ENCODE data around the gene MED27.

The MED27 gene, protein sequence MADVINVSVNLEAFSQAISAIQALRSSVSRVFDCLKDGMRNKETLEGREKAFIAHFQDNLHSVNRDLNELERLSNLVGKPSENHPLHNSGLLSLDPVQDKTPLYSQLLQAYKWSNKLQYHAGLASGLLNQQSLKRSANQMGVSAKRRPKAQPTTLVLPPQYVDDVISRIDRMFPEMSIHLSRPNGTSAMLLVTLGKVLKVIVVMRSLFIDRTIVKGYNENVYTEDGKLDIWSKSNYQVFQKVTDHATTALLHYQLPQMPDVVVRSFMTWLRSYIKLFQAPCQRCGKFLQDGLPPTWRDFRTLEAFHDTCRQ

DNA sequence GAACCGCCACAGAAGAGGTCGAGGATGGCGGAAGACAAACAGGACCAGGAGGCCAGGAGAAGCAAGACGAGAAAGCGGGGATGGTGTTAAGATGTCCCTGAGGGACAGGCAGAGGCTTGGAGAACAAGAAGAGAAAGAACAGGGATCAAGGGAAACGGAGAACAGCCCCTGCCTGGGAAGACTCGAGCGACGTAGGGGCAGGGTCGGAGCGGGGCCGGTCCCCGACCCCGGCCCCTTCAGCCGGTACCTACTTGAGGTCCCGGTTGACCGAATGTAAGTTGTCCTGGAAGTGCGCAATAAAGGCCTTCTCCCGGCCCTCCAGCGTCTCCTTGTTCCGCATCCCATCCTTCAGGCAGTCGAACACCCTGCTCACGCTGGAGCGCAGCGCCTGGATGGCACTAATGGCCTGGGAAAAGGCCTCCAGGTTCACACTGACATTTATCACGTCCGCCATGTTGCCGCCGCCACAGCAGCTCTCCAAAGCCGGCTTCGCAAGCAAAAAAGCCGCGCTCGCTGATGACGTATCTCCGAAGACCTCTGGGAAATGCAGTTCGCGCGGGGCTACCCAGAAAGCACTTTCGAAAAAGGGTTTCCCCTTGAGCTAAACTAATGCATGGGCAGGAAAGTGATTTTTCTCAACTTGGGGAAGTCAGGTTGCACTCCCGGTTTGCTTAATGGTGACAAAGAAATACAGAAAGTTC is at the start of gene MED27:
TSS of gene MED27 (minus strand) at position 477 of the 701 bp plus-strand sequence. CDS start at position 454, 23 bp downstream.
- H3K4me3 ChIP-seq (ENCODE audit: low read depth, low read length) = peak within 1 kb of the TSS; percentile 96
- DNase-seq (ENCODE audit: low read depth) = peak; percentile 91
- TF ChIP-seq POLR2A (IDR thresholded peaks at IDR 0.05; ENCODE audit: extremely low read depth, insufficient read length) (no peak), MYC (IDR thresholded peaks at IDR 0.05; ENCODE audit: low read depth, low read length) (peak; percentile 43; the same call in 1 of the 2 replicates)
- TF ChIP-seq, protein P1, sequence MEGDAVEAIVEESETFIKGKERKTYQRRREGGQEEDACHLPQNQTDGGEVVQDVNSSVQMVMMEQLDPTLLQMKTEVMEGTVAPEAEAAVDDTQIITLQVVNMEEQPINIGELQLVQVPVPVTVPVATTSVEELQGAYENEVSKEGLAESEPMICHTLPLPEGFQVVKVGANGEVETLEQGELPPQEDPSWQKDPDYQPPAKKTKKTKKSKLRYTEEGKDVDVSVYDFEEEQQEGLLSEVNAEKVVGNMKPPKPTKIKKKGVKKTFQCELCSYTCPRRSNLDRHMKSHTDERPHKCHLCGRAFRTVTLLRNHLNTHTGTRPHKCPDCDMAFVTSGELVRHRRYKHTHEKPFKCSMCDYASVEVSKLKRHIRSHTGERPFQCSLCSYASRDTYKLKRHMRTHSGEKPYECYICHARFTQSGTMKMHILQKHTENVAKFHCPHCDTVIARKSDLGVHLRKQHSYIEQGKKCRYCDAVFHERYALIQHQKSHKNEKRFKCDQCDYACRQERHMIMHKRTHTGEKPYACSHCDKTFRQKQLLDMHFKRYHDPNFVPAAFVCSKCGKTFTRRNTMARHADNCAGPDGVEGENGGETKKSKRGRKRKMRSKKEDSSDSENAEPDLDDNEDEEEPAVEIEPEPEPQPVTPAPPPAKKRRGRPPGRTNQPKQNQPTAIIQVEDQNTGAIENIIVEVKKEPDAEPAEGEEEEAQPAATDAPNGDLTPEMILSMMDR (IDR thresholded peaks at IDR 0.05; ENCODE audit: low read depth, low read length) = no peak
- TF ChIP-seq, protein P2, sequence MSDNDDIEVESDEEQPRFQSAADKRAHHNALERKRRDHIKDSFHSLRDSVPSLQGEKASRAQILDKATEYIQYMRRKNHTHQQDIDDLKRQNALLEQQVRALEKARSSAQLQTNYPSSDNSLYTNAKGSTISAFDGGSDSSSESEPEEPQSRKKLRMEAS (IDR thresholded peaks at IDR 0.05; ENCODE audit: low read depth, low read length) = 0 out of 2 replicates have a peak, but pooled peaks have one; percentile 30

DNA sequence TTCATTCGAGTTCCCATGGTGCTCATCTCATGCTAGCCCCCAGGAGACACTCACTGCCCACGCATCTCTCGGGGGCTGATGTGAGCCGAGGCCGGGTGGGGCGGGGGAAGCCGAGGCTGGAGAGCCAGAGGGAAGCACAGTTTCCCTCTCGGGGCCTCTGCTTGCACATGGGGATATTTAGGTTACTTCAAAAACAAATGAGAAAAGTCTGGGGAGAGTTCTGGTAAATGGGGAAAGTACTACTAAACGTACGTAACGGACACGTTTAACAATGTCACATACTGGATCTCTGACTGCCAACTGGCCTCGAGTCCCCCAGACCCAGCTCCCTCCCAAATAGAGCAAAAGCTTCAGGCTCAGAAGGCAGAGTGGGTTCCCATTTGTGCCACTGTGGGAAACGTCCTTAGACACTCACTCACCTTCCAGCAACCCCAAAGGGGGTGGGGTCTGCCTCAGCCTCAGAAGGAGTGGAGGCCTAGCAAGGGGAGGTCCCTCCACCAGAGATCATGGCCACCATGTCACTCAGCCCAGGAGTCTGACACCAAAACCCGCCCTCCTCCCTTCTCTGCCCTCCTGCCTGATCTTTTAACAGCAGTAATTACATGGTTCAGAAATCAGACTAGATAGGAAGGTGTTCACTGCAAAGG is 48.3 kb upstream of the MED27 start:
- H3K4me3 ChIP-seq (ENCODE audit: low read depth, low read length) = no peak overlapping the region
- TF ChIP-seq MYC (IDR thresholded peaks at IDR 0.05; ENCODE audit: low read depth, low read length) = no peak
- TF ChIP-seq, protein P2 (IDR thresholded peaks at IDR 0.05; ENCODE audit: low read depth, low read length) = no peak
- DNase-seq (ENCODE audit: low read depth) = no peak

DNA sequence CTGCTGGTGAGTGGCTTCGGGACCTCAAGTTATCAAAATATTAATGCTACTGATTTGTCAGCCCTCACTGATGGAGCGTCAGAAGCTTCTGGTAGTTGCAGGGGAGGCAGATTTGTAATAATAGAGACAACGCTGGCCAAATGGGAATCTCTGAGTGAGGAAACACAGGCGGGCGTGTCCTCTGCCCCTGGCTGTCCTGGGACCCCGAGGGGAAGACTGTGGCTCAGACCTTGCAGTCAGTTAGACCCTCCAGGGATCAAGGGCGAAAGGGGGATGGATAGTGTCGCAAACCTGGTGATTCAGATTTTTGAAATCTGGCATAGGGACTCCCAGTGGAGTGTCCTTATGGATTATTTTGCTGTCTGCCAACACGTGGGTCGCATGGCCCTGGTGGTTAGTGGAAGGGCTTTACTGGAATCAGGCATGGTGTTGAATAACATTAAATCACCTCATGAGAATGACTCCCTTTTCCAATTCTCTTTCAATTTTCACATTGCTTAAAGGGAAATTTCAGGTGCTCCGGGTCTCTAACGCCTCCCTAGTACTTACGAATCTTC is 47.1 kb upstream of the MED27 start:
- TF ChIP-seq, protein P1 (IDR thresholded peaks at IDR 0.05; ENCODE audit: low read depth, low read length) = no peak
- TF ChIP-seq MYC (IDR thresholded peaks at IDR 0.05; ENCODE audit: low read depth, low read length) (no peak), POLR2A (IDR thresholded peaks at IDR 0.05; ENCODE audit: extremely low read depth, insufficient read length) (no peak)
- TF ChIP-seq, protein P2 (IDR thresholded peaks at IDR 0.05; ENCODE audit: low read depth, low read length) = no peak
- DNase-seq (ENCODE audit: low read depth) = no peak
- no peak overlapping the region for H3K4me3 ChIP-seq (ENCODE audit: low read depth, low read length)

DNA sequence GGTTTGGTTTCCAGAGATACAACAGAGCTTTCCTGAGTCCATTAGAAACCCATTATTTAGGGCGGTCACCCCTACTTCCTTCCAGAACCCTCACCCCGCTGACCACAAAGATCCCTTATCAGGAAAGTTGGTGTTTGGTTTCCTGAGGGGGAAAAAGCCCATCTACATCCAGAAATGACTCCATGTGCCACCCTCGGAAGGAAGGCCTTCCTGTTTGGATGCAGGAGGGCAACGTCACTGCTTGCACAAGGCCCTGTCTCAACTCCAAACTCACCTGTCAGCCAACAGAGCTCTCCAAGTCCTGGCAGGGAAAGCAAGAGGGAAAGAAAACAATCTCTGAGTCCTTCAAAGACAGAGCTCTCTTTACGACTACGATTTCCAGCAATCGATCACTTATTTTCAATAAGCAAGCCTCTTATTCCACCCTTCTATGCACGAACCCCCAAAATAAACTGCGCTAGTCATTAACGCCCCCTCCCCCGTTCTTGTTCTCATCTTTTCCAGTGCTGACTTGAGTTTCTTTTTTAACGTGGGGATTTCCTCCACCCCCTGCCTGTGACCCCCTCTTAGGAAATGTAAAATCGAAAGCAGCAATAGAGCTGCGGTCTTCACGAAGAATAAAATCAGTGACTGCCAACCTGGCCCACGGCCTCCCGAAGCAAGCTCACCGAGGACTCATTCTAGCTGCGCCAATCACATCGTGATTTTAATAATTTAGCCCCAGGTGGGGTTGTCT is 46.4 kb upstream of the MED27 start:
- no peak overlapping the region for H3K4me3 ChIP-seq (ENCODE audit: low read depth, low read length)
- no peak for DNase-seq (ENCODE audit: low read depth)
- TF ChIP-seq, protein P2 (IDR thresholded peaks at IDR 0.05; ENCODE audit: low read depth, low read length) = no peak
- TF ChIP-seq, protein P1 (IDR thresholded peaks at IDR 0.05; ENCODE audit: low read depth, low read length) = no peak
- TF ChIP-seq MYC (IDR thresholded peaks at IDR 0.05; ENCODE audit: low read depth, low read length) (no peak), POLR2A (IDR thresholded peaks at IDR 0.05; ENCODE audit: extremely low read depth, insufficient read length) (no peak)

DNA sequence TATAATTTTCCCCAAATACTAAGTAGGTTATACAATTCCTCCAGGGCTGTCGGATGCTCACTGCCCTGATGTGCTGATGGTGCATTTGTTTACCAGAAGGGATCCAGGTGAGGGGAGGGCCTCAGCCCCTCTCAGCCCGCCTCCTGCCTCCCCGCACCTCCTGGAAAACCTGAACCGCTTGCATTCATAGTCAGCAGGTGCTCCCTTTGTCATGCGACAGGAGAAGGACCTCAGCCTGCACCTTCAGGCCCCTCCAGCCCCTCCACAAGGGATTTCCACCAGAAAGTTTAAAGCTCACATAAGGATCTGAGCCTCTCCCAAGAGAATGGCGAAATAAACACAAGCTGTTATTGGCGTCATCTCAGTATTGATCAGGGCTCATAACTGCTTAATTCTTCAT is 45.7 kb upstream of the MED27 start:
- H3K4me3 ChIP-seq (ENCODE audit: low read depth, low read length) = no peak overlapping the region
- no peak for DNase-seq (ENCODE audit: low read depth)
- TF ChIP-seq, protein P1 (IDR thresholded peaks at IDR 0.05; ENCODE audit: low read depth, low read length) = no peak
- TF ChIP-seq, protein P2 (IDR thresholded peaks at IDR 0.05; ENCODE audit: low read depth, low read length) = no peak
- no peak for TF ChIP-seq MYC (IDR thresholded peaks at IDR 0.05; ENCODE audit: low read depth, low read length)
